ENCODE data around the gene DCTN3. TPM values are rescaled to one million over a fixed set of nuclear protein-coding genes. Genes with fewer than 3 reads are reported as not detected.

DCTN3 gene
- total RNA-seq, 1 experiment from 2014 or later, result 110 TPM

GRCh38 chr9:34628656-34629490, 8.6 kb upstream of the DCTN3 start, which contains the start of gene ARID3C:
Gene ARID3C (minus strand): TSS chr9:34629066. CDS start chr9:34628014, 1,052 bp downstream.
- in situ Hi-C loops (cut with HindIII; ENCODE audit: low pct_unique_long_range_greater_than_20kb, low sequenced_read_pairs), result no loop called here
- DNase-seq (ENCODE audit: low read depth), result no peak

GRCh38 chr9:34627716-34628655, 7.7 kb upstream of the DCTN3 start:
- in situ Hi-C loops (cut with HindIII; ENCODE audit: low pct_unique_long_range_greater_than_20kb, low sequenced_read_pairs), result no loop called here
- no peak for DNase-seq (ENCODE audit: low read depth)

- DNase-seq (ENCODE audit: low read depth), result no peak
- in situ Hi-C loops (cut with HindIII; ENCODE audit: low pct_unique_long_range_greater_than_20kb, low sequenced_read_pairs), result no loop called here
Observed at GRCh38 chr9:34625186-34625486, 4.8 kb upstream of the DCTN3 start.

GRCh38 chr9:34624475-34625185, 4.3 kb upstream of the DCTN3 start:
- in situ Hi-C loops (cut with HindIII; ENCODE audit: low pct_unique_long_range_greater_than_20kb, low sequenced_read_pairs), result no loop called here

GRCh38 chr9:34623374-34624235, 3.3 kb upstream of the DCTN3 start:
- in situ Hi-C loops (cut with HindIII; ENCODE audit: low pct_unique_long_range_greater_than_20kb, low sequenced_read_pairs), result no loop called here

More at GRCh38 chr9:34624475-34625185, 4.3 kb upstream of the DCTN3 start:
- no peak for DNase-seq (ENCODE audit: low read depth)

GRCh38 chr9:34615132-34615531, 5.2 kb downstream of the DCTN3 start:
- in situ Hi-C loops (cut with HindIII; ENCODE audit: low pct_unique_long_range_greater_than_20kb, low sequenced_read_pairs), result no loop called here
- no peak for DNase-seq (ENCODE audit: low read depth)

More at GRCh38 chr9:34623374-34624235, 3.3 kb upstream of the DCTN3 start:
- no peak for DNase-seq (ENCODE audit: low read depth)

GRCh38 chr9:34612788-34613390, 7.4 kb downstream of the DCTN3 start:
- in situ Hi-C loops (cut with HindIII; ENCODE audit: low pct_unique_long_range_greater_than_20kb, low sequenced_read_pairs), result no loop called here
- peak; percentile 56 for DNase-seq (ENCODE audit: low read depth)

- DNase-seq (ENCODE audit: low read depth), result peak; percentile 69
- in situ Hi-C loops (cut with HindIII; ENCODE audit: low pct_unique_long_range_greater_than_20kb, low sequenced_read_pairs), result no loop called here
Observed at GRCh38 chr9:34611811-34612787, 8.2 kb downstream of the DCTN3 start, which contains the start of gene RPP25L. Gene RPP25L (minus strand): TSS chr9:34612097. CDS start chr9:34611296, 801 bp downstream.

GRCh38 chr9:34611251-34611810, 9.0 kb downstream of the DCTN3 start:
- in situ Hi-C loops (cut with HindIII; ENCODE audit: low pct_unique_long_range_greater_than_20kb, low sequenced_read_pairs), result no loop called here
- DNase-seq (ENCODE audit: low read depth), result no peak

- in situ Hi-C loops (cut with HindIII; ENCODE audit: low pct_unique_long_range_greater_than_20kb, low sequenced_read_pairs), result no loop called here
- no peak for DNase-seq (ENCODE audit: low read depth)
Observed at GRCh38 chr9:34610434-34611206, 9.7 kb downstream of the DCTN3 start.

GRCh38 chr9:34607331-34607730, 13.0 kb downstream of the DCTN3 start:
- in situ Hi-C loops (cut with HindIII; ENCODE audit: low pct_unique_long_range_greater_than_20kb, low sequenced_read_pairs), result no loop called here
- no peak for DNase-seq (ENCODE audit: low read depth)

GRCh38 chr9:34606905-34607304, 13.4 kb downstream of the DCTN3 start:
- DNase-seq (ENCODE audit: low read depth), result no peak
- in situ Hi-C loops (cut with HindIII; ENCODE audit: low pct_unique_long_range_greater_than_20kb, low sequenced_read_pairs), result no loop called here

GRCh38 chr9:34606190-34606589, 14.1 kb downstream of the DCTN3 start:
- in situ Hi-C loops (cut with HindIII; ENCODE audit: low pct_unique_long_range_greater_than_20kb, low sequenced_read_pairs), result no loop called here
- DNase-seq (ENCODE audit: low read depth), result no peak

GRCh38 chr9:34603610-34604231, 16.6 kb downstream of the DCTN3 start:
- in situ Hi-C loops (cut with HindIII; ENCODE audit: low pct_unique_long_range_greater_than_20kb, low sequenced_read_pairs), result no loop called here
- DNase-seq (ENCODE audit: low read depth), result peak; percentile 51
